Thyroid gland (tissue), 4 donors: ENCODE data around the gene SRRM5. TPM values are rescaled to one million over a fixed set of nuclear protein-coding genes. Genes with fewer than 3 reads are reported as not detected.

Experiments
- DNase-seq, 2 donors: peaks; one replicate each; pipeline ENCODE4 v3.0.0-alpha.2; 2019
- H3K27ac ChIP-seq, 3 donors: fragments of 200-600 bp; sonication (generic); 1 replicate in 2 of 3; 2 replicates in 1 of 3; pipeline ENCODE4 v1.5.1; 2016 to 2019; ENCODE audit warnings: mild to moderate bottlenecking in 1 of 3, moderate library complexity in 1 of 3
- H3K27me3 ChIP-seq: fragments of 200-600 bp; sonication (generic); one replicate; pipeline ENCODE4 v1.5.1; 2019
- H3K36me3 ChIP-seq, 2 donors: fragments of 200-600 bp; sonication (generic); one replicate each; pipeline ENCODE4 v1.5.1; 2016 to 2019
- H3K4me1 ChIP-seq, 2 donors: fragments of 200-600 bp; sonication (generic); one replicate each; pipeline ENCODE4 v1.5.1; 2017 to 2019
- H3K4me3 ChIP-seq, 3 donors: fragments of 200-600 bp; sonication (generic); replicated peaks in 1 of 3; 1 replicate in 2 of 3; 2 replicates in 1 of 3; pipeline ENCODE4 v1.5.1; 2016; ENCODE audit warnings: mild to moderate bottlenecking in 1 of 3
- H3K9me3 ChIP-seq: fragments of 200-600 bp; sonication (generic); one replicate; pipeline ENCODE4 v1.5.1; 2017
- CTCF ChIP-seq, 6 experiments: fragments of 200-600 bp in 3 of 6; fragments of 450-650 bp in 3 of 6; sonication (generic) in 3 of 6; IDR thresholded peaks; one replicate each; pipeline ENCODE4 v1.5.1; 2016 to 2019; ENCODE audit warnings: antibody characterized with exemption in 6 of 6, mild to moderate bottlenecking in 2 of 6, inconsistent platforms in 1 of 6, moderate library complexity in 1 of 6
- POLR2A ChIP-seq, 2 donors: fragments of 450-650 bp; IDR thresholded peaks; one replicate each; pipeline ENCODE4 v1.6.1; 2017; ENCODE audit warnings: antibody characterized with exemption in 2 of 2, mild to moderate bottlenecking in 2 of 2, moderate library complexity in 1 of 2
- WGBS, 2 donors: methylation state at CpG; one replicate each; pipeline ENCODE4 v1.1.5; 2017; 5-methylcytosine and 5-hydroxymethylcytosine counted together
- intact Hi-C: fragments of 100-400 bp; cut with DNase I; formaldehyde crosslinking; loops from one replicate; pipeline ENCODE4 v1.15.1; 2023
- total RNA-seq, 4 donors: library from RNA; depleted of rRNA; stranded (reverse); fragments of >200 nt; gene quantifications; one replicate each; pipeline ENCODE4 v1.2.3, GENCODE V29; 2016

SRRM5 gene
- total RNA-seq, 4 donors from 2014 or later = 0.27 to 1.5 (median 0.59) TPM; not detected in 1

DNA sequence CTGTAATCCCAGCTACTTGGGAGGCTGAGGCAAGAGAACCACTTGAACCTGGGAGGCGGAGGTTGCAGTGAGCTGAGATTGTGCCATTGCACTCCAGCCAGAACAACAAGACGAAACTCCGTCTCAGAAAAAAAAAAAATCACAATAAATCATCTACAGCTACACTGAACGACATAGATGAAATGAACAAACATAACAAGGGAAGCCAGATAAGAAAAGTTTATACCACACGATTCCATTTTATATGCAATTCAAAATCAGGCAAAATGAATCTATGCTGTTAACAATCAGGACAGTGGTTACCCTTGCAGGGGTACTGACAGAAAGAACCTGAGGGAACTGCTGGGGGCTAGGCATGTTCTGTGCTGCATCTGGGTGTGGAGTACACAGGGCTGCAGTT is 42.2 kb upstream of the SRRM5 start:
- DNase-seq = no peak
- TF ChIP-seq POLR2A (IDR thresholded peaks at IDR 0.05) (no peak), CTCF (IDR thresholded peaks at IDR 0.05) (no peak)
- no peak overlapping the region for H3K27ac ChIP-seq
- no peaks in the 10 kb centered on the region for H3K36me3 ChIP-seq
- H3K27me3 ChIP-seq = no peaks in the 10 kb centered on the region
- intact Hi-C loops = loop anchor here (5.0 kb wide), 1 partner anchor 32 kb away; no protein-coding TSS in a partner anchor
- no peaks in the 10 kb centered on the region for H3K9me3 ChIP-seq
- H3K4me1 ChIP-seq = peaks cover 11 to 12% of the 10 kb centered on the region in 2 donors
- WGBS, 2 donors = 92 to 95% methylated on average over 5 of the region's 5 CpGs
- H3K4me3 ChIP-seq = no peak overlapping the region

- 95 to 97% methylated on average over 5 of the region's 5 CpGs for WGBS, 2 donors
- Histone ChIP-seq H3K4me1 (peaks cover 13 to 15% of the 10 kb centered on the region in 2 donors), H3K4me3 (no peak overlapping the region), H3K27ac (no peak overlapping the region), H3K36me3 (no peaks in the 10 kb centered on the region), H3K27me3 (no peaks in the 10 kb centered on the region), H3K9me3 (no peaks in the 10 kb centered on the region)
- intact Hi-C loops = loop anchor here (5.0 kb wide), 1 partner anchor 33 kb away; no protein-coding TSS in a partner anchor
- DNase-seq = no peak
- TF ChIP-seq CTCF (IDR thresholded peaks at IDR 0.05) (no peak), POLR2A (IDR thresholded peaks at IDR 0.05) (no peak)
These were observed 41.6 kb upstream of the SRRM5 start for GRCh38 chr19:43570174-43570791.

GRCh38 chr19:43572171-43572588 is 39.7 kb upstream of the SRRM5 start:
- H3K4me1 ChIP-seq = peaks cover 13 to 19% of the 10 kb centered on the region in 2 donors
- intact Hi-C loops = loop anchor here (5.0 kb wide), 1 partner anchor 35 kb away; no protein-coding TSS in a partner anchor
- H3K36me3 ChIP-seq = no peaks in the 10 kb centered on the region
- TF ChIP-seq POLR2A (IDR thresholded peaks at IDR 0.05) = no peak
- TF ChIP-seq CTCF (IDR thresholded peaks at IDR 0.05) = no peak
- H3K4me3 ChIP-seq = no peak overlapping the region
- H3K9me3 ChIP-seq = no peaks in the 10 kb centered on the region
- no peak overlapping the region for H3K27ac ChIP-seq
- H3K27me3 ChIP-seq = no peaks in the 10 kb centered on the region
- WGBS, 2 donors = 68 to 72% methylated on average over 3 of the region's 3 CpGs
- no peak for DNase-seq

DNA sequence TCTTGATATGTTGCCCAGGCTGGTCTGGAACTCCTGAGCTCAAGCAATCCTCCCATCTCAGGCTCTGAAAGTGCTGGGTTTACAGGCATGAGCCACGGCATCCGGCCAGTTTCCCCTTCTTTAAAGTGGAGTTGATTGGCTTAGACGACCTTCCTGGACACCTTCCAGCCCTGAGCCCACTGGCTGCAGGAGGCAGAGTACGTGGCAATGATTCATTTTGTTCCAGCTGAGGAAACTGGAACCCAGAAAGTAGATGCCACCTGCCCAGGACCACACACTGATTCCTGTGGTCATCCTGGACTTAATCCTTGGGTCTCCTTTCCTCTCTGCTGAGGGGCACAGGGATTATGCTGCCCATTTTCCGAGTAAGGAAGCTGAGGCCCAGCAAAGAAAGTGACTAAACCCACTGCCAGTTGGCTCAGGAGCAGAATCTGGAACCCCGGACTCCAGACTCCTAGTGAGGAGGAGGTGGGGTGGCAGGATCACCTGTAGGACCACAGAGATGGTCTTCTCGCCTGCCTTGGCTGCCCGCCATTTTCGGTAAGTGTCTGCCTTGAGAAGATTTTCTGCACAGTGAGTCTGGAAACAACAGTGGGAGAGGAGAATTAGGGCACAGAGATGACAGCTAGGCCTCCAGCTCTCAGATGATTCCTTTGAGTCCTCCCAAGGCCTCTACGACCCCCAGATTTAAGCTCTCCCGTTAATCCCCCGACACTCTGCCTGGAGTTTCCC is 37.3 kb upstream of the SRRM5 start:
- no peak for DNase-seq
- H3K27me3 ChIP-seq = no peaks in the 10 kb centered on the region
- no peaks in the 10 kb centered on the region for H3K36me3 ChIP-seq
- TF ChIP-seq POLR2A (IDR thresholded peaks at IDR 0.05) (no peak), CTCF (IDR thresholded peaks at IDR 0.05) (no peak)
- H3K27ac ChIP-seq = peak overlapping the region in 2 of 3 donors; percentile 40 to 72
- peaks cover 13 to 19% of the 10 kb centered on the region in 2 donors for H3K4me1 ChIP-seq
- peak overlapping the region; percentile 44 to 98 (median 62) for H3K4me3 ChIP-seq
- WGBS, 2 donors = 20 to 23% methylated on average over 12 of the region's 12 CpGs
- intact Hi-C loops = loop anchor here (2.0 to 5.0 kb wide), 2 partner anchors 22 to 37 kb away; partner anchors contain the start of genes IRGQ and ZNF576
- no peaks in the 10 kb centered on the region for H3K9me3 ChIP-seq
